Measurements from ENCODE around the gene RETN.

Gene RETN

DNA sequence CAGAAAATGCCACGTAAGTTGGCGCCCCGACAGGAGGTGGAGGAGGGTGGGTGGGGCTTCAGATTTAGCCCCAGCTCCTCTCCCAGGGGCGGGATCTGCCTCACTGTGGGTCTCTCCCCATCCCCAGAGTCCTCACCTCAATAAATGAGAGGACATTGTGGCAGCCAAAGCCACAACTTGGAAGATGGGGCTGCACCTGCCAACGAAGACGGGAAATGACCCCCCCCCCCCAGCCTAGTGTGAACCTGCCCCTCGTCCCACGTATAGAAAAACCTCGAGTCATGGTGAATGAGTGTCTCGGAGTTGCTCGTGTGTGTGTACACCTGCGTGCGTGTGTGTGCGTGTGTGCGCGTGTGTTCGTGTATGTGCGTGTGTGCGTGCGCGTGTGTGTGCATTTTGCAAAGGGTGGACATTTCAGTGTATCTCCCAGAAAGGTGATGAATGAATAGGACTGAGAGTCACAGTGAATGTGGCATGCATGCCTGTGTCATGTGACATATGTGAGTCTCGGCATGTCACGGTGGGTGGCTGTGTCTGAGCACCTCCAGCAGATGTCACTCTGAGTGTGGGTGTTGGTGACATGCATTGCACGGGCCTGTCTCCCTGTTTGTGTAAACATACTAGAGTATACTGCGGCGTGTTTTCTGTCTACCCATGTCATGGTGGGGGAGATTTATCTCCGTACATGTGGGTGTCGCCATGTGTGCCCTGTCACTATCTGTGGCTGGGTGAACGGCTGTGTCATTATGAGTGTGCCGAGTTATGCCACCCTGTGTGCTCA, 10.3 kb downstream of the RETN start:
- DNase-seq (ENCODE audit: low spot score) = peak; percentile 81
- TF ChIP-seq, protein P1, sequence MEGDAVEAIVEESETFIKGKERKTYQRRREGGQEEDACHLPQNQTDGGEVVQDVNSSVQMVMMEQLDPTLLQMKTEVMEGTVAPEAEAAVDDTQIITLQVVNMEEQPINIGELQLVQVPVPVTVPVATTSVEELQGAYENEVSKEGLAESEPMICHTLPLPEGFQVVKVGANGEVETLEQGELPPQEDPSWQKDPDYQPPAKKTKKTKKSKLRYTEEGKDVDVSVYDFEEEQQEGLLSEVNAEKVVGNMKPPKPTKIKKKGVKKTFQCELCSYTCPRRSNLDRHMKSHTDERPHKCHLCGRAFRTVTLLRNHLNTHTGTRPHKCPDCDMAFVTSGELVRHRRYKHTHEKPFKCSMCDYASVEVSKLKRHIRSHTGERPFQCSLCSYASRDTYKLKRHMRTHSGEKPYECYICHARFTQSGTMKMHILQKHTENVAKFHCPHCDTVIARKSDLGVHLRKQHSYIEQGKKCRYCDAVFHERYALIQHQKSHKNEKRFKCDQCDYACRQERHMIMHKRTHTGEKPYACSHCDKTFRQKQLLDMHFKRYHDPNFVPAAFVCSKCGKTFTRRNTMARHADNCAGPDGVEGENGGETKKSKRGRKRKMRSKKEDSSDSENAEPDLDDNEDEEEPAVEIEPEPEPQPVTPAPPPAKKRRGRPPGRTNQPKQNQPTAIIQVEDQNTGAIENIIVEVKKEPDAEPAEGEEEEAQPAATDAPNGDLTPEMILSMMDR (IDR thresholded peaks at IDR 0.05; ENCODE audit: extremely low read depth, insufficient read depth, missing control alignments) = peak; percentile 76
- in situ Hi-C loops (cut with MboI; ENCODE audit: low pct_unique_long_range_greater_than_20kb, low sequenced_read_pairs, unreplicated experiment) = no loop called here

DNA sequence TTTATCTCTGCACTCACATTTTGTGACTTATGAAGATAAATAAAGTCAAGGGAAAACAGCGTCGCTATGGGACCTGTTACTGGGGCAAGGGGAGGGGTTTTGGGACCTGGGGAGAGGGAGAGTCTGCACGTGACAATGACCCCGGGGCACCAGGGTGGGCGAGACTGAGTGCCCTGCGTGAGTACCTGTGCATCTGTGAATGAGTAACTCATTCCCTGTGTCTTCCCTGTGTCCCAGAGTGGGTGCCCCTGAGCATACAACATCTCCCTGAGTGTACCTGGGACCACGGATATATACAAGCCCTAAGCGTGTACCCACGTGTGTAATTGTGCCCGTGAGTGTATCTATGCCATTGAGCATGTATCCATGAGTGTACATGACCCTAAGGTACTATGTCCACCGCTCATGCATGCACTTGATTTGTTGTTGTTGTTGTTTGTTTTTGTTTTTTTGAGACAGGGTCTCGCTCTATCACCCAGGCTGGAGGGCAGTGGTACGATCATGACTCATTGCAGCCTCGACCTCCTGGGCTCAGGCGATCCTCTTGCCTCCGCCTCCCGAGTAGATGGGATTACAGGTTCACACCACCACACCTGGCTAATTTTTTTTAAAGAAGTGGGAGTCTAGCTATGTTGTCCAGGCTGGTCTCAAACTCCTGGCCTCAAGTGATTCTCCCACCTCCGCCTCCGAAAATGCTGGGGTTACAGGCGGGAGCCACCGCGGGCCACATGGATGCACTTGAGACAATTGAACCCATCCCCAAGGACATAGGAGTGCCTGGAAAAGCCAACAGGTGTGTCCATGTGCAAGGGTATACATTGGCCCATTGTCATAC, 11.1 kb downstream of the RETN start:
- in situ Hi-C loops (cut with MboI; ENCODE audit: low pct_unique_long_range_greater_than_20kb, low sequenced_read_pairs, unreplicated experiment) = no loop called here
- DNase-seq (ENCODE audit: low spot score) = no peak

DNA sequence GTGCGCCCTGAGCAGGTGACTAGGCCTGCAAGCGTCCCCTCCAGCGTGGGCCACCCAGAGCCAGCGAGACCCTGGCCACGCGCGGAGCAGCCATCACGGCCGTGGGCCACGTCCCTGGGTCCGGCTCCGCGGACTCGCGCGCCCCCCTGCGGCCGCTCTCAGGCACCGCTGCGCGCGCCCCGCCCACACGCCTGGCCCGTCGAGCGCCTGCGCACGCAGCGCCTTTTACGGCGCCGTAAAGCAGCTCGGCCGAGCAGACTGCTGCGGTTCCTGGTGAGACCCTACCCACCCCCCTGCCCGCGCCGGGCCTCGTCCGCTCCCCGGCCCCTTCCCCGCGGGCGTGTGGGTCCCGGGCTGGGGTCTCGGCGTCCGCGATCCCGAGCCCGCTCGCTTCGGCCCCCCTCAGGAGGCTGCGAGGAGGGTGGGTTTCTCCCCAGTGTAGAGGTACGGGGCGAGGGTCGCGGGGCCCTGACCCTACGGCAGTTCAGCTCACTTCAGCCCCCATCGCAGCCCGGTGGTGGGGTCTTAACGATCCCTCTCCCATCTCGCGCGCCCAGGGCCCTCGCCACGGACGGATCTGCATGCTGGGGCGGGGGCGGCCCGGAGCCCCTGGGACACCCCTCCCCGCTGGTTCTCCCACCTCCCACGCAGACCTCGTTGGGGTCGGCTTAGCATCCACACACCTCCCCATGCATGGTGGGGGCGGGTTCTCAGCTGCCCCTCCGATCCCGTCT, 11.9 kb downstream of the RETN start, which contains the start of gene TRAPPC5:
Gene TRAPPC5, plus strand, starts transcription at position 228 of the 734 bp plus-strand sequence. CDS start 1,421 bp downstream, outside the sequence.
- in situ Hi-C loops (cut with MboI; ENCODE audit: low pct_unique_long_range_greater_than_20kb, low sequenced_read_pairs, unreplicated experiment) = no loop called here
- TF ChIP-seq, protein P1 (IDR thresholded peaks at IDR 0.05; ENCODE audit: extremely low read depth, insufficient read depth, missing control alignments) = peak; percentile 99
- DNase-seq (ENCODE audit: low spot score) = peak; percentile 94

More for the DNA sequence above, 11.1 kb downstream of the RETN start:
- TF ChIP-seq, protein P1 (IDR thresholded peaks at IDR 0.05; ENCODE audit: extremely low read depth, insufficient read depth, missing control alignments) = no peak

DNA sequence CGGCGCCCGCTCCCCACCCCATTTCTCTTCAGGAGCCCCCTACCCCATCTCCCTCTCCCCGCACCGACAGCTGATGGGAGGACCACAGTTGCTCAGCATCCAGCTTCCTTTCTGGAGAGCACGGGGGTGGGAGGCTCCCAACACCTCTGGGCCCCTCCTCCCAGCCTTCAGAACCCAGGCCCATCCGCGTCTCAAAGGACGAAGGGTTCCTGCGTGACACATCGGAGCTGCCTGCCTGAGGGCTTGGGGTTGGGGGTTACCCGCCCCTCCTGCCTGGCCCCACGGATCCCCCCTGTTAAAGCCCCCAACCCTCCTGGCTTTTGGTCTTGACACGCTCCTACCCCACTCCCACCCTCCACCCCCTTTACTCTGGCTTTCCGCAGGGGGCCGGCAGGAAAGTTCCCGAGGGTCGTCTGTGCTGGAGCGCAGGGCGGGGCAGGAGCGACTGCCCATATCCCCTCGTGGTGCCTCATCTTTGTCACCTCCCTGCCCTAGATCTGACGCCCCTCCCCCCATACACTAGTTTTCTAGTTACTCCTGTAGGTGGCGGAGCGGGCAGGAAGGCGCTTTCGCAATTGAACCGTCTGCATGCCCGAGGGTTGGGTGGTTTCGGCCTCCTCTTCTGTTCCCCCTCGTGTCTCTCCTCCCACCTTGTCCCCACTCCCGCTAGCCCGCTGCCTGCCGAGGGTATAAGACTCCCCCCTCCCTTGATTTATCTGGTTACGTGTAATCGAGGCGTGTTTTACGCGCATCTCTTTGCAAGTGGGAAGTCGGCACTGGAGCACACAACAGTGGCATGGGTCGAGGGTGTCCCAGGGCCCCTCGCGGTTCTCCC, 12.7 kb downstream of the RETN start:
- in situ Hi-C loops (cut with MboI; ENCODE audit: low pct_unique_long_range_greater_than_20kb, low sequenced_read_pairs, unreplicated experiment) = no loop called here
- peak; percentile 92 for DNase-seq (ENCODE audit: low spot score)
- TF ChIP-seq, protein P1 (IDR thresholded peaks at IDR 0.05; ENCODE audit: extremely low read depth, insufficient read depth, missing control alignments) = peak; percentile 77

DNA sequence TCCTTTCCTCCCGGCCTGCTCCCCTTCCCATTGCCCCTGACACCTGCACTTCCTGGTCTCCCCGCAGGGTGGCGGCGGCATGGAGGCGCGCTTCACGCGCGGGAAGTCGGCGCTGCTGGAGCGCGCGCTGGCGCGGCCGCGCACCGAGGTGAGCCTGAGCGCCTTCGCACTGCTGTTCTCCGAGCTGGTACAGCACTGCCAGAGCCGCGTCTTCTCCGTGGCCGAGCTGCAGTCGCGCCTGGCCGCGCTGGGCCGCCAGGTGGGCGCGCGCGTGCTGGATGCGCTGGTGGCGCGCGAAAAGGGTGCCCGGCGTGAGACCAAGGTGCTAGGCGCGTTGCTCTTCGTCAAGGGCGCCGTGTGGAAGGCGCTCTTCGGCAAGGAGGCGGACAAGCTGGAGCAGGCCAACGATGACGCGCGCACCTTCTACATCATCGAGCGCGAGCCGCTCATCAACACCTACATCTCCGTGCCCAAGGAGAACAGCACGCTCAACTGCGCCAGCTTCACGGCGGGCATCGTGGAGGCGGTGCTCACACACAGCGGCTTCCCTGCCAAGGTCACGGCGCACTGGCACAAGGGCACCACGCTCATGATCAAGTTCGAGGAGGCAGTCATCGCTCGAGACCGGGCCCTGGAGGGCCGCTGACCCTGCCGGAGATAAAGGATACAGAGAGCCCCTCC, 13.5 kb downstream of the RETN start:
- DNase-seq (ENCODE audit: low spot score) = no peak
- in situ Hi-C loops (cut with MboI; ENCODE audit: low pct_unique_long_range_greater_than_20kb, low sequenced_read_pairs, unreplicated experiment) = no loop called here
- TF ChIP-seq, protein P1 (IDR thresholded peaks at IDR 0.05; ENCODE audit: extremely low read depth, insufficient read depth, missing control alignments) = peak; percentile 32

Measured in GM13977 (cell line).